ENCODE results near the gene ANKS1B. TPM values are rescaled to one million over a fixed set of nuclear protein-coding genes. Genes with fewer than 3 reads are reported as not detected.
A peak's percentile ranks its signal among the peaks of the same experiment; 100 is the strongest.
"Not testable (repeated sequence)": the region's sequence is repeated elsewhere in the genome, so short reads cannot be mapped to it uniquely, and the experiment has no call there.

The ANKS1B gene
- not detected for polyA plus RNA-seq (ENCODE audit: low read depth in 6 of 6)

GRCh38 chr12:99984271-99985128 is at the start of gene ANKS1B:
Gene ANKS1B, minus strand, starts transcription at chr12:99984936. Its CDS starts 699 bp downstream, at chr12:99984237.
- peaks cover 0 to 4% (median 0%) of the 10 kb centered on the region in 7 donors for H3K9me3 Mint-ChIP-seq
- no peak for DNase-seq
- H3K4me1 Mint-ChIP-seq = peaks cover 7 to 15% (median 13%) of the 10 kb centered on the region in 3 donors
- H3K4me3 Mint-ChIP-seq = peak within 1 kb of the TSS; percentile 67 to 79 (median 74)
- H3K36me3 Mint-ChIP-seq = peaks cover 0 to 13% of the 10 kb centered on the region in 2 donors
- ATAC-seq (ENCODE audit: low read depth in 2 of 2) = peak; percentile 25
- no peak within 1 kb of the TSS for H3K27ac Mint-ChIP-seq
- H3K27me3 Mint-ChIP-seq = peaks cover 42 to 57% (median 54%) of the 10 kb centered on the region in 3 donors

DNA sequence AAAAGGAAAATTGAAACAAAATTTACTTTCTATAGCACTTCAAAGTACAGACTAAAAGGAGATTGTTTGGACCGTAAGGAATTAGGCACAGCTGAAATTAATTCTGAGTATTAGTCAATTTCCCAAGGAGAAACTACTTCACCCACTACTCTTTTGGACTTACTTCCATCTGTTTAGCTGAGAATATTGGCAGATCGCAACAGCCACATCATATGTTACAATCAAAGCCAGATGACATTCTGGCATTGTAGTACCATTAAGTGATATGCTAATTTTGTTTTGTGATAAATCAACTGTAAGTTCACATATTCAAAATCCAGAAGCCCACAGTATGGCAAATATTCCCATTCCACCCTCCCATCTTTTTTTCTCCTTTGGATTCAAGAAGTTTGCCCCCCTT is 47.1 kb upstream of the ANKS1B start:
- H3K9me3 Mint-ChIP-seq = no peaks in the 10 kb centered on the region
- no peak overlapping the region for H3K27ac Mint-ChIP-seq
- H3K4me1 Mint-ChIP-seq = peaks cover 0 to 2% (median 0%) of the 10 kb centered on the region in 3 donors
- no peaks in the 10 kb centered on the region for H3K27me3 Mint-ChIP-seq
- ATAC-seq (ENCODE audit: low read depth in 2 of 2) (no peak), DNase-seq (no peak)
- H3K36me3 Mint-ChIP-seq = no peaks in the 10 kb centered on the region
- no peak overlapping the region for H3K4me3 Mint-ChIP-seq

- Mint-ChIP-seq H3K27ac (no peak overlapping the region), H3K9me3 (no peaks in the 10 kb centered on the region), H3K4me3 (no peak overlapping the region), H3K4me1 (peaks cover 0 to 3% (median 0%) of the 10 kb centered on the region in 3 donors), H3K36me3 (no peaks in the 10 kb centered on the region), H3K27me3 (no peaks in the 10 kb centered on the region)
- DNase-seq (no peak), ATAC-seq (ENCODE audit: low read depth in 2 of 2) (no peak)
Measured at GRCh38 chr12:100027671-100028070, 42.9 kb upstream of the ANKS1B start.

DNA sequence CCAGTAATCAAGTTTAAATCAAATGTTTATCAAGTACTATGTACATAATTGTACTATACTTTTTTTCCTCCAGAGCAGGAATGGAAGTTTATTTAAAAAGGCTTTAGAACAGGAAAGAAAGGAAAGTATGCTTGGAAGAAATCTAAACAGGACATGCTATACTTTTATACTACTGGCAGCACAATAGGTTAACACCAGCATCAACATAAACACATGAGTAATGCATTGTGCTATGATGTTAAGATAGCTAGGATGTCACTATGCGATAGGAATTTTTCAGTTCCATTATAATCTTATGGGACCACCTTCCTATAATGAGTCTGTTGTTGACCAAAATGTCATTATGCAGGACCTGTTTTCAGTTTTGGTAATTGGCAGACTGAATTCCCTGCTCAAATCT is 41.5 kb upstream of the ANKS1B start:
- no peaks in the 10 kb centered on the region for H3K27me3 Mint-ChIP-seq
- H3K9me3 Mint-ChIP-seq = peaks cover 0 to 11% (median 5%) of the 10 kb centered on the region in 7 donors
- DNase-seq = no peak
- peaks cover 0 to 11% of the 10 kb centered on the region in 2 donors for H3K36me3 Mint-ChIP-seq
- no peak for ATAC-seq (ENCODE audit: low read depth in 2 of 2)
- no peak overlapping the region for H3K27ac Mint-ChIP-seq
- H3K4me3 Mint-ChIP-seq = no peak overlapping the region
- H3K4me1 Mint-ChIP-seq = peaks cover 0 to 3% (median 0%) of the 10 kb centered on the region in 3 donors

DNA sequence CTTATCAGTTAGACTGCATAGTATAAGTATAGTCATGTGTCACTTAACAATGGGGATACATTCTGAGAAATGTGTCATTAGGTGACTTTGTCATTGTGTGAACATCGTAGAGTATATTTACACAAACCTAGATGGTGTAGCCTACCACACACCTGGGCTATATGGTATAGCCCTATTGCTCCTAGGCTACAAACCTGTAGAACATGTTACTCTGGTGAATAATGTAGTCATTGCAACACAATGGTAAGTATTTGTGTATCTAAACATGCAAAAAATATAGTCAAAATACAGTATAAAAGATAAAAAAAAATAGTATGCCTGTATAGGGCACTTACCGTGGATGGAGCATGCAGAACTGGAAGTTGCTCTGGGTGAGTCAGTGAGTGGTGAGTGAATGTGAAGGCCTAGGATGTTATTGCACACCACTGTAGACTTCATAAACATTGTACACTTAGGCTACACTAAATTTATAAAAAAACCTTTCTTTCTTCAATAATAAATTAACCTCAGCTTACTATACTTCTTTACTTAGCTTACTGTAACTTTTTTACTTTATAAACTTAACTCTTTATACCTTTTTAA is 40.3 kb upstream of the ANKS1B start:
- Mint-ChIP-seq H3K27ac (no peak overlapping the region), H3K4me1 (peaks cover 0 to 3% (median 0%) of the 10 kb centered on the region in 3 donors), H3K9me3 (peaks cover 0 to 11% (median 5%) of the 10 kb centered on the region in 7 donors), H3K4me3 (no peak overlapping the region), H3K36me3 (peaks cover 0 to 11% of the 10 kb centered on the region in 2 donors), H3K27me3 (no peaks in the 10 kb centered on the region)
- DNase-seq (no peak), ATAC-seq (ENCODE audit: low read depth in 2 of 2) (no peak)

DNA sequence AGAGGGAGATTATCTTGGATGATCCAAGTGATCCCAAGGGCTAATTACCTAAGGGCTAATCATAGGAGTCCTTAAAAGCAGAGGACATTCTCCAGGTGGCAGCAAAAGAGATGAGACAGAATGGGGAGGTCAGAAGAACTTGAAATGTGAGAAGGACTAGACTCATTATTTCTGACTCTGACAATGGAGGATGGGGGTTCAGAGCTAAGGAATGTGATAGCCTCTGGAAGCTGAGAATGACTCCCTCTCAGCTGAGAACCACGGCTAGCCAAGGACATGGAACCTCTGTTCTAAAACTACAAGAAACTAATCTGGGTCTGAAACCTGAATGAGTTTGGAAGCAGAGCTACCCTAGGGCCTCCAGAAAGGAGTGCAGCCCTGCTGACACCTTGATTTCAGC is 35.6 kb upstream of the ANKS1B start:
- H3K4me3 Mint-ChIP-seq = no peak overlapping the region
- H3K9me3 Mint-ChIP-seq = peaks cover 6 to 29% (median 10%) of the 10 kb centered on the region in 7 donors
- DNase-seq (no peak), ATAC-seq (ENCODE audit: low read depth in 2 of 2) (no peak)
- no peaks in the 10 kb centered on the region for H3K4me1 Mint-ChIP-seq
- H3K36me3 Mint-ChIP-seq = peaks cover 0 to 11% of the 10 kb centered on the region in 2 donors
- H3K27me3 Mint-ChIP-seq = no peaks in the 10 kb centered on the region
- H3K27ac Mint-ChIP-seq = no peak overlapping the region

- Mint-ChIP-seq H3K27ac (no peak overlapping the region), H3K36me3 (peaks cover 0 to 6% of the 10 kb centered on the region in 2 donors), H3K4me1 (no peaks in the 10 kb centered on the region), H3K4me3 (no peak overlapping the region), H3K9me3 (peaks cover 4 to 31% (median 13%) of the 10 kb centered on the region in 7 donors), H3K27me3 (no peaks in the 10 kb centered on the region)
- DNase-seq (no peak), ATAC-seq (ENCODE audit: low read depth in 2 of 2) (no peak)
Measured at GRCh38 chr12:100017056-100017455, 32.3 kb upstream of the ANKS1B start.

GRCh38 chr12:100016304-100016703 is 31.6 kb upstream of the ANKS1B start:
- H3K4me1 Mint-ChIP-seq; ATAC-seq (ENCODE audit: low read depth in 2 of 2); H3K4me3 Mint-ChIP-seq; H3K27ac Mint-ChIP-seq; H3K27me3 Mint-ChIP-seq; DNase-seq; H3K36me3 Mint-ChIP-seq: not testable (repeated sequence)
- H3K9me3 Mint-ChIP-seq = peaks cover 0 to 24% (median 10%) of the 10 kb centered on the region in 7 donors

DNA sequence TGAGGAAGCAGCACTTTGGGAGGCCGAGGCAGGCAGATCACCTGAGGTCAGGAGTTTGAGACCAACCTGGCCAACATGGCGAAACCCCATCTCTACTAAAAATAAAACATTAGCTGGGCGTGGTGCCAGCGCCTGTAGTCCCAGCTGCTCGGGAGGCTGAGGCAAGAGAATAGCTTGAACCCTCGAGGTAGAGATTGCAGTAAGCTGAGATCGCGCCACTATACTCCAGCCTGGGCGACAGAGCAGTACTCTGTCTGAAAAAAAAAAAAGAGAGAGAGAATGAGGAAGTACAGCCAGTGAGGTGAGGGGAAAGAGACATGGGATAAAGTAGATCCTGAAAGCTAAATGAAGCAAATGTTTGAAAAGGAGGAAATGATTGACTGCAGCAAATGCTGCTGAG is 21.1 kb upstream of the ANKS1B start:
- not testable (repeated sequence) for H3K27me3 Mint-ChIP-seq; ATAC-seq (ENCODE audit: low read depth in 2 of 2); H3K4me1 Mint-ChIP-seq; H3K27ac Mint-ChIP-seq; H3K4me3 Mint-ChIP-seq; DNase-seq; H3K36me3 Mint-ChIP-seq
- H3K9me3 Mint-ChIP-seq = peaks cover 0 to 14% (median 1%) of the 10 kb centered on the region in 7 donors

DNA sequence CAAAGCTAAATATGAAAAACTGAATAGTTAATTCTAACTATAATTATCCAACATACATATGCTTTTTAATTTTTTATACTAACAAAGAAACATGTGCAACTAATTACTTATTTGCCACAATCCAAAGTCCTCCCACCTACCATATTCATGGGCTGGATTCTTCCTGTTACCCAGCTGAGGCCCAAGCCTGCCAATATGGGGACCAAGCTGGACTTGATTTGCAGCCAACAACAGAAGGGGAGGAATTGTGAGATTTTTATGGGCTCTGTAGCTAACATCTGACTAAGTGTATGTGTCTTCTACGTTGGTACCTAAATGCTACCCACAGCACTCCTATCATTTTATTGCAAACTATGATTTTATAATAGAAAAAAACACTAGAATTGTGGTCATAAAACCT is 13.1 kb upstream of the ANKS1B start:
- no peak for ATAC-seq (ENCODE audit: low read depth in 2 of 2)
- peaks cover 0 to 48% (median 24%) of the 10 kb centered on the region in 7 donors for H3K9me3 Mint-ChIP-seq
- no peaks in the 10 kb centered on the region for H3K4me1 Mint-ChIP-seq
- no peaks in the 10 kb centered on the region for H3K27me3 Mint-ChIP-seq
- no peak overlapping the region for H3K27ac Mint-ChIP-seq
- H3K4me3 Mint-ChIP-seq = no peak overlapping the region
- DNase-seq = no peak
- peaks cover 0 to 6% of the 10 kb centered on the region in 2 donors for H3K36me3 Mint-ChIP-seq

- H3K27me3 Mint-ChIP-seq = peaks cover 2 to 8% (median 8%) of the 10 kb centered on the region in 3 donors
- H3K4me3 Mint-ChIP-seq = no peak overlapping the region
- H3K36me3 Mint-ChIP-seq = peaks cover 0 to 6% of the 10 kb centered on the region in 2 donors
- H3K4me1 Mint-ChIP-seq = no peaks in the 10 kb centered on the region
- H3K27ac Mint-ChIP-seq = no peak overlapping the region
- peaks cover 0 to 48% (median 26%) of the 10 kb centered on the region in 7 donors for H3K9me3 Mint-ChIP-seq
- DNase-seq (no peak), ATAC-seq (ENCODE audit: low read depth in 2 of 2) (no peak)
Measured at GRCh38 chr12:99996095-99996494, 11.4 kb upstream of the ANKS1B start.

DNA sequence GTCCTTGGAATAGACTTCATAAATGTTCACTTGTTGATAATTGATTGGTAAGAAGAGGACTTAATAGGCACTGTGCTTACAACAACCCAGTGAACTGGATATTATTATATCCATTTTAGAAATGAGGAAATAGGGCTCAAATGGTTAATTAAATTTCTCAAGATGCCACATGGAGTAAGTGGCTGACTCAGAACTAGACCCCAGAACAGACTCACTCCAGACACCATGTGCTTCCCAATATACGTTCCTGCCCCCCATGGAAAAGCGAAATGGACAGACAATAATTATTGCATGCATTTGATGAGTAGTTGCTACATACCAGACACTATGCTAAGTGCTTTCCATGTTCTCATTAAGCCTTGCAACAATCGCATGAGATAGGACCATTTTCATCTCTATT is 895 bp upstream of the ANKS1B start:
- Mint-ChIP-seq H3K4me1 (peaks cover 7 to 15% (median 13%) of the 10 kb centered on the region in 3 donors), H3K27me3 (peaks cover 42 to 58% (median 51%) of the 10 kb centered on the region in 3 donors), H3K27ac (no peak overlapping the region), H3K36me3 (peaks cover 0 to 13% of the 10 kb centered on the region in 2 donors), H3K4me3 (peak overlapping the region in 6 of 8 donors; percentile 64 to 78 (median 68)), H3K9me3 (peaks cover 0 to 4% (median 0%) of the 10 kb centered on the region in 7 donors)
- ATAC-seq (ENCODE audit: low read depth in 2 of 2) = no peak
- DNase-seq = no peak

DNA sequence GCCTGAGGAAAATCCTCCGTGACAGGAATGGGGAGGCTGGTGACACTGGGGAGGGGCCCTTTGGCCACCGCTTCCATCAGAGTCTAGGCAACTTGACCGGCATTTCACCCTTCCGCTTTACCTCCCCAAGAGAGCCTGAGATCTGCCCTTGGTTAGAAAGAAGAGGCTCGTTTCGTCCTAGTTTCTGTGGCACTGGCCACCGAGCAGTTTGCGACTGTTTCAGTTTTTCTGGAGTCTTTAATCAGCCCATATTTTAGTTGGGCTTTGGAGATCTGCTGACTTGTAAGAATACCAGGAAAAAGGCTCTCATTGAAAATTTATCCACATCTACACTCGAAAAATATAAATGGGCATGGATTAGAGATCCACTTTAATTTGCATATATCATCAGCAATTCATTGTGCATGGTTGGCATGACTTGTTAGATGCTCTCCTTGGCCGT is 414 bp upstream of the ANKS1B start:
- DNase-seq = no peak
- peaks cover 42 to 58% (median 51%) of the 10 kb centered on the region in 3 donors for H3K27me3 Mint-ChIP-seq
- H3K36me3 Mint-ChIP-seq = peaks cover 0 to 13% of the 10 kb centered on the region in 2 donors
- peaks cover 0 to 4% (median 0%) of the 10 kb centered on the region in 7 donors for H3K9me3 Mint-ChIP-seq
- no peak for ATAC-seq (ENCODE audit: low read depth in 2 of 2)
- peaks cover 7 to 15% (median 13%) of the 10 kb centered on the region in 3 donors for H3K4me1 Mint-ChIP-seq
- no peak overlapping the region for H3K27ac Mint-ChIP-seq
- H3K4me3 Mint-ChIP-seq = peak overlapping the region; percentile 35 to 78 (median 68)

All from naive B cell (primary cell).